ENCODE measurements around the gene WDFY4.

Gene WDFY4

DNA sequence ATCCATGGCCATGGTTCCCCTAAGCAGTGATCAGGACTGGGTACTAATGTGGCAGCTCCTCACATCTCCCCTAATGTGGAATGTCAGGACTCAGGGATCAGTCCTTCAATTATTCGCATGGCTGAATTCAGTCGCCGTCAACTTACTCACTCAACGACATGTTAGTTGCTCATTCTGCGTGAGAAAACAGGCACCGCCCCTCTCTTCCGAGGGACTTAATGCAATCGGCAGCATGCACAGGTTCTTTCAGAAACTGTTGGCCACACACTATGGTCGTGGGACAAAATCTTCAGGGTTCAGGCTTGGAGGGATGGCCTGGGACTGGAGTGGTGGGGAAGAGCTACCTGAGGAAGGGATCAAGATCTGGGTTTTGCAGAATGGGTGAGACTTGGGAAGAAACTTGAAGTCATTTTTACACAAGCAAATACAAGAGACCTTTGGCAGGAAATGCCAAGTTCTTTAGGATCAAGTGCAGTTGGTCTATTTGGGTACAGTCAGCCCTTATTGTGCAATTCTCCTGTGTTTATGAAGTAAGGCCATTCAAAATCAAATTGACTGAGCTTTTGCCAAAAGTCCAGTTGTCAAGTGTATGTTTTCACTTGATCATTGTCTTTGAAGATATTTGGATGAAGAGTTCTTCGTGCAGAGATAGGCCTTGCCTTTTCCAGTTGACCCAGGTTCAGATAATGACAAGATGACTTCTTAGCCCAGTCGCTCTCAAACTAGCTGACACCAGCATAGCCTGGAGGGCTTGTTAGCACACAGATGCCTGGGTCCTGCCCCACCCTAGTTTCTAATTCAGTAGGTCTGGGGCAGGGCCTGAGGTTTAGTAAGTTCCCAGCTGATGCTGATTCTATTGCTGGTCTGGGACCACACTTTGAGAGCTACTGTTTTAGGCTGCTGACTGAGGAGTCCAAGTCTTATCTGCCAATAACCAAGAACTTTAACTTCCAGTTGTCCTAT, 206.5 kb downstream of the WDFY4 start:
- DNase-seq: no peak

DNA sequence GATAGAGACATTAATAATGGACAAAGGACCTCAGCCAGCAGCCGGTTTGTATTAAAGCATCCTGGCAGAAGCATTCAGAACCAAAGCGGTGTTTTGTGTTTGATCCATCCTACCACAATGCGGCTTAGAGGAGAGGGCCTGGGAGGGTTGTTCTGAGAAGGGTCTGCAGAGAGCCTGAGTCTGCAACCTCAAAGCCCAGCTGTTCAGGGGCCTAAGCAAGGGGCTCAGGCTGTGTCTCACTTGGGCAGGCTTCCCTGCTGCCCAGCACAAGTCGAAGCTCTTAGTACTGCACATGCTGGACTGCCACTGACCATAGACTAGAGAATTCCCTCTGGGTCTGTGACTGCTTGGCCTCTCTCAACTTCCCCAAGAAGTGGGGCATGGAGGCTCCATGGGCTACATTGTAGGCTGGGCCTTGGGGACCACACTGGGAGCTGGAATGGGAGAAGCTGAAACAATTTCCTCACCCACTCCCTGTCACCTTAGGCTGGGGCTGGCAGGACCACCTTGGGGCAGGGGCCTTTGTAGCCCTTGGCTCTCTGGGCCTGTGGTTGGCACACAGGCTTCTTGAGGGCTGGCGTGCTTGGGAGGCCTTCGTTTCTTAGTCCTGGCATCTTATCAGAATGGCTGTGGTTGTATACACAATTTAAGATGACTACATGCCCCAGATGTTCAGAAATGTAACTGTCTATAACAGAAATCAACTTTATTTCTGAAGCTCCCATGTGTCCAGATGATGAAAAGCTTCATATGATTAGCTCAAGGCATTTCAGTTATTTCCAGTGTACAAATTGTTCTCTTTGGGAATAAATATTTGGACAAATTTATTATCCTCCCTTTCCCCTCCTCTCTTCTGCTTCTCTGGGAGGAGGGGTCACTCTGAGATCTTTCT, 210.5 kb downstream of the WDFY4 start:
- DNase-seq: no peak

DNA sequence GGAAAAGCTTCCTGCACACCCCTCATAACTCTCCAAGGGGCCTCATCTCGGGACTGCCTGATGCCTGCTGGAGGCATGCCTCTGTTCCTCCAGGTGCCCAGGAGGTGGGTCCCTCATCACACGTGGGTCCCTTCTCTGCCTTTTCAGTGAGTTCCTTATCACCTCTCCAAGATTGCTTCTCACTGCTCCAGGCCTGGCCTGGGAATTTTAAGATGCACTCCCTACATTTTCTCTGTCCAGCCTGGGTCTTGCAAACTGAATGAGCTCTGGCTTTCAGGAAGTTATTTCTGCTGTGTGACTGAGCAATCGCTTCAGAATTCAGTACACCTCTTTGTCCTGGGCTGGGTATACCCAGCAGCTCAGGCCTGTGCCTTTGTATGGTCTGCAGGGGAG, 211.1 kb downstream of the WDFY4 start:
- no peak for DNase-seq

DNA sequence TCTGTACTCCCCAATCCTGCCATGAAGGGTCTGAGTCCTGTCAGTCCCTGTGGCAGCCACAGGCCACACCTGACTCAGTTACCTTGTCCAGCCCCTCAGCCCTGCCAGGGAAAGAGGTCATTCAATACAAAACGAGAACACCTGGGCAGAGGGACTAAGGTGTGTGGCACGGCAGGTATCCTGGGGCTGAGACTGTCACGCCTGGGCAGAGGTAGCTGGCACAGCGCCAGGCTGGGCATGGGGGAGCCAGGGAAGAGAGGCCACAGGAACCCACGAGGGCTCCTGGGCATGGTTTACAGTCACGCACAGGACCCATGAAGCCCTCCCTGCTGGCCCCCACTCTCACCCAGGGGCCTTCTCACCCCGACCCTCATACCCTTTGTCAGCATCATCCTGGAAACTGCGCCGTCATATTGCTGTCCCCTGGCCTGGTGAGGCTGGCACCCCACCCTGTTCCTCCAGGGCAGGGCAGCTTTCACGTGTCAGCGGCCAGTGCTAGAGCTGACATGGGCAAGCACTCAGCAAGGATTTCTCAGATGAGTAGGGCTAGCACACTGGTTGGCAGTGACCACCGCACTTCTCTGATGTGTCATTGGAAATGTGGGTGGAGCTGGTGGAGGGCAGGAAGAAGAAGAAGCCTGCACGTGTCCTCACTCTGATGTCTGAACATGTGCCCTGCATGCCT, 212.2 kb downstream of the WDFY4 start:
- no peak for DNase-seq

DNA sequence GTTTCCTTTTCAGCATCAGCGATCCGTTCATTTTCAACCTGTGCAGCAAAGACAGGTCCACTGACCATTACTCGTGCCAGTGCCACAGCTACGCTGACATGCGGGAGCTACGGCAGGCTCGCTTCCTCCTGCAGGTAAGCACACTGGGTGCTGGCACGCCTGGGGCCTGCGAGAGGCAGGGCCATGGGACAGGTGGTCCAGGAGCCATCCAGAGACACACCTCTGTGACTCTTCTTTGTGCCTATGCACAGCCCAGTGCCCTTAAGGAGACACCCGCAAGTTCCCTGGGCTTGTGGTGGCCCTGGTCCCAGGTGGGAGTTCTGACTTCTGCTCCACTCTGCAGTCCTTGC, 212.7 kb downstream of the WDFY4 start:
- DNase-seq: no peak

DNA sequence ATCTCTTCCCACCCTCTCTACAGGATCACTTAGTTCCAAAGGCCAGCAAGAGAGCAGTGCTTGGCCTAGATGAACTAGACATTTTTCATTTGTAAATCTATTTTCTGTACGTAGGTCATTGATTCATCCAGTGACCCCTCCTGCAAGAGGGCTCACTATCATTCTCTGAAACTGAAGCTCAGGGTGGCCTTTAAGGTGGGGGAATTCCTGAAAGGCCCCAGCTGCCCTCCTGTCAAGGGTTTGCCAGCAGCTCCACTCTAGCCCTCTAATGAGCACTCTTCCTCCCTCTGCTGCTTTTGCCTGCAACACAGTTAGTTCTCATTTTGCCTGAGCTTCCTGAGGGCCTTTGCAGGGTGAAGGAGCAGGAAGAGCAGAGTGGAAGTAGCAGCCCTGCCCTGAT, 213.8 kb downstream of the WDFY4 start:
- DNase-seq: no peak

DNA sequence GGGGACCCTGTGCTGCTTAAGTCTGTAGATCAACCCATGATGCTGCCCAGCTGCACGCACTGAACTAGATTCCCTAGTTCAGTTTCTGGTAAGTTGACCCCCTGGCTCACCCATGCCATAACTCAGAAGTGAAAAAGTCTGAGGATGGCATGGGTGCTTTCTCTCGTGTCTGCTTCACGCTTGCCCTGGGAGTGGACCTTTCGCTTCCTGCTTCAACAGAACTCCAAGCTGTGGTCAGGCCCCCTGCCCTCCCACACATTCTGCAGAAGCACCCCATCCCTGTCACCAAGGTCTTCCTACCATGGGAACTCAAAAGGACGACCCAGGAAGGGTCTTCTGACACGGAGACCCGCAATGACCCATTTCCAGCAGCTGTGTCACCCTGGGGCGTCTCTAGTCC, 215.1 kb downstream of the WDFY4 start:
- DNase-seq: no peak

DNA sequence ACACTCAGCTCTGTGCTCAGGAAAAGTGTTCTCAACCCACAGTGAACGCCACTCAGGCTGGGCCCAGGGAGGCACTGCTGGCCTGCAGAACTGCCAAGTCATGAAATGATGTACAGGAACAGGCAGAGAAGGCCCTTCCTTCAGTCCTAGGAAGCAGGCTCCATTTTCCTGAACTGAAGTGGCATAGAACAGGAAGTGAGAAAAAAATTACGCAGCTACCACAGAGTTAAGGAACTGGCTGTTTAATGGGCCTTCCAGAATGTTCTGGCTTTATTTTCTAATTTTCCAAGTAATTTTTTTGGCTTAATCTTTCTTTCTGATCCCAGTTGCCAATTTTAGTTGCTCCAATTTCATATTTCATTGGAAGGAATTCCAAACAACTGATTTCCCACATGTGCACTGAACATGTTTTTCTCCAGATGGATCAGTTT, 215.7 kb downstream of the WDFY4 start:
- DNase-seq: no peak

DNA sequence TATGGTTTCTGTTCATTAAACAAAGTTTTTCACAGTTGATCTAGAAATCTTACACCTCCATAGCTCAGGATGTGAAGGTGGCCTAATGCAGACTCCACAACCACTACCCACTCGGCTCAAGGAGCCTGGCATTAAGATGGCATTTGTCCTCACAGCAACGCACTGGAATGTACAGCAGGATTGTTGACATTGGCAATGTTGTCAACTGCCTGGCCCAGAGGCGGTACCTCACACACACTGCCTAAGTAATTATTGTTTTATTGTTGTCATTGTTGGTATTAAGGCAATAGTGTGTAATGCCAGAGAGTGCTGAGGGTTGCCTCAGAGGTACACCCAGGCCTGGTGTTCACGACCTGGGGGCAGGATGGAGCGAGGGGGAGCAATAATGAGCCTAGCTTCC, 216.6 kb downstream of the WDFY4 start:
- no peak for DNase-seq

DNA sequence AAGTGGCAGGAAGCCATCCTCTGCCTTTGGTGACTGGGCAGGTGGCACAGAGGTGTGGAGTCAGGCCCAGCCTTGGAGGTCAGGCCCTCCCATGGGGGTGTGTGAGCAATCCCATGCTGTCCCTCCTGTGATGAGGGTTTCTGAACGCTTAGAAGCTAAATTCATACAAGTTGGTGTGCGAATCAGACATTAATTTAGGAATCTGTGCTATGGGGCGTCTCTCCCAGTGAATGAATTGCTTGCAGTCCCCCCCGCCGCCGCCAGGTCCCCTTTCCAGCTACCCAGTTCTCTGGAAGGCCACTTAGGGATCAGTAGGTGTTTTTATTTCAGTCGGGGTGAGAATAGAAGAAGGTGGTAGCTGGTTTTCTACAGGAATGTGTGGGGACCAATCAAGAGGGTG, 217.4 kb downstream of the WDFY4 start:
- DNase-seq: no peak

DNA sequence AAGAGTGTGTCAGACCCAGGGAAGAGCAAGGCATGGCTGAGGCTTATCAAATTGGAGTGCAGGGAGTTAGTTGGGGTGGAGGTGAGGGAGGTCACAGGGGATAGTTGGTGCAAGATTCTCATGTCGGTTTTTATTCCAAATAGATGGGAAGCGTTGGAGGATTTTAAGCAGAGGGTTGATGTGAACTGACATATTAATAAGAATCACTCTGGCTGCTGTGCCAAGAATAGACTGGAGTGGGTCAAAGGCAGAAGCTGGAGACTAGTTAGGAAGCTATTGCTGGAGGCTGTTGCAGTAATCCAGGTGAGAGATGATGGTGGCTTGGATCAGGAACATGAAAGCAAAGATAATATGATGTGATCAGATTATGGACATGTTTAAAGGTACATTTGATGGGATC, 218.5 kb downstream of the WDFY4 start:
- no peak for DNase-seq

DNA sequence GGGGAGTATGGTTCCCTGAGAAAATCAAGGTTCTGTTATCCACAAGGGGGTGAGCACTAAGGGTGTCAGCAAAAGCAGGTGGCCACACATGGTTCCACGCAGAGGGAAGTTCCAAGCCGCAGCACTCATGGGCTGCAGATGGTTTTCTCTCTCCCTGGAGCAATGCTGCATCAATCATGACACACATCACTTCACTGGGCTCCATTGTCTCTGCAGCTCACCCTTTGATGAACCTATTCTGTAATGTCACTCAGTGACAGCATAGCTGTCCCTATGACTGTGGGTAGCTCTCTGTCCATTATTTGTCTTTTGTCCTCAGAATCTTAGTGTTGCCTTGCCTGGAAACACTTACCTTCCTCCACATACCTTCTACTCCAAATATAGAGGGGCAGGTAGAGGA, 220.2 kb downstream of the WDFY4 start:
- DNase-seq: no peak

DNA sequence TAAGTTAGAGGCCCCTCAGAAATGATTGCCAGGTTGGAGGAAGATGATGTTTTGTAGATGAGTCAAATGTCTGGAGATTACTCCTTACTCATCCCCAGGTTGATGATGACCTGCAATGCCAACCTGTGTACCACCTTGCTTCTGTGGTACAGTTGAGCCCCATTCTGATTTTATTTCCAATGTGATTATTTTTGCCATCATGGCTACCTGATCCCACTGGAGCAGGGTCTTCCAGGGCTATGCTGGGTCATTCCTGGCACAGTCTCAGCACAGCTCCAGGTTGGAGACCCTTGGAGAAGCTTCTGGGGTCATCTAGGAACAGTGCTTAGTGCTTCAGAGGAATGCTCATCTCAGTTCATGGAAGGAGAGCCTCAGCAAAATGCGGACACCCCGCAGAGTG, 220.6 kb downstream of the WDFY4 start:
- no peak for DNase-seq

DNA sequence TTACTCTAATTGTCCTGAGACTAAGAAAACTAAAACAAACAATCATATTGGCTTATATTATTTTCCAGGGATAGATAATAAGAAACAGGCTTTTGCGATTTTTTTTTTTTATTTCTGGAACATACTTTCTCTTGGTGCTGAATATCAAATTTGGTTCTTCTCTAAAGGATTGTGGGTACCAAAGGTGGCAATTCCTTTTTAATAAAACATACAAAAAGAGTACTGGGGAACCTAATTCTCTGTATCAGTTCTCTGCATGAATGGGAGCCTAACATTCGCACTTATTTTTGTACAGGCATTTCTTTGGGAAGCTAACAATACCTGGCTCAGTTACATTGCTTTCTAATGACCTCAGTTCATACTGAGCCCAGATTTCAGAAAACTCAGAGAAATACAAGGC, 222.2 kb downstream of the WDFY4 start:
- DNase-seq: no peak

DNA sequence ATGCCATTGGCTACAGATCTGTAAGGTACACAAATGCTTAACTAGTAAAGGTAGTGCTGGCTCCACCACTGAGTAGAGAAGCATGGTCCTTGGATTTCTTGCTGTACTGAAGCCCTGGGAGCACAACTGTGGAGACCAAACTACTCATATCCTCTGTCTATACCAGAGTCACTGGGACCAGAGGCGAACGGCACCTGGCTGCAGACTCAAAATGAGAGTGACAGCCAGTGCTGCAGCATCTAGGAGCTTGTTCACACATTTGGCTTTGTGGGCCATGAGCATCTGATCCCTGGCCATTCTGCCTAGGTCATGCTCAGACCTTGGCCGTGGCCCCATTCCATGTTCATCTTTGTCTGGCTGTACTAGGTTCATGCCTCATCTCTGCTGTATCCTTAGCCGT, 223.1 kb downstream of the WDFY4 start:
- no peak for DNase-seq

DNA sequence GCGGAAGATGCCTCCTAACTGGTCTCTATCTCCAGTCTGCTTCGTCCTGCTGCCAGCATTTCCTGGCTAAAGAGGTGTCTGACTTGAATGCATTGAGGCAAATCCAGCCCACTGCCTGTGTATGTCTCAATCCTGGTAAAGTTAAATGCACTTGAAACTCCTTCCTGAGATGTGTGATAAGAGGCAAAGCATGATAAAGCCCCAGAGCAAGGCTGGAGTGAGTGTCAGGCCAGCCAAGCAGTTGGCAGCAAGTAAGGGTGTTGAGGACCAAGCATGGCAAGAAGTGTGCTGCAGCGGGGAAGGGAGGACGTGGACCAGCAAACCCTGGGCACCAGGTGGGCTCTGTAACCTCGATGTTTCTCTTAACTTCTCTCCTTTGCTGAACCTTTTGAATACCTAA, 225.9 kb downstream of the WDFY4 start:
- DNase-seq: no peak

DNA sequence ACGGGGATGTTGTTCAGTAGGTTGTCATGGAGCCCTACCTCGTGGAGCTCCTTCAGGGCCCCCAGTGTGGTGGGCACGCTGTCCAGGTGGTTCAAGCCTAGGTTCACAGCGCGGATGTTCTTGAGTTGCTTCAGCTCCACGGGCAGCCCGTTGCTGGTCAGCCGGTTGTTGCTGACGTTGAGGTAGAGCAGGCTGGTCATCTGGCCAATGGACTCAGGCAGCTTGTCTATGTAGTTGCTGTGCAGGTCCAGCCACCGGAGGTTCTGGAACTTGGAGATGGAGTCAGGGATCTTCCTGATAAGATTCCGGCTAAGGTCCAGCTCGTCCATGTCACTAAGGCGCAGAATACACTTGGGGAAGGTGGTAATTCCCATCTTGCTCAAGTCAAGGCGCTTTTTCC, 229.0 kb downstream of the WDFY4 start:
- DNase-seq: no peak

DNA sequence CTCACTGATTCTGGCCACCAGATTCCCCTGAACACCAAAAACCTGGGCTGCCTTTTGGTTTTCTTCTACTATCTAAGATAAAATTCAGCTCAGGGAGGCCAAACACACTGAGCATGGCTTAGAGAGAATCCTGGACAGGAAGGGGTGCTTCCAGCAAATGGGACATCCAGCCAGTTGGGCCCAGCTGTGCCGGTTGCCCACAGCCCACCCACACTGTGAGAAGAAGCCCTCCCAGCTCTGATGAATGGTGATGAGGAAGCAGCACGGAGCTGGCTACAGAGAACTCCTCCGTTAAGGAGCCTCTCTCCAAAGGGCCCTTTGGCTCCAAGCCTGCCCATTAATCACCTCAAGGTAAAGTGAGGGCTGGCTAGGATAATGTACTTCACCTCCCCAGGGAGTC, 239.1 kb downstream of the WDFY4 start:
- no peak for DNase-seq

DNA sequence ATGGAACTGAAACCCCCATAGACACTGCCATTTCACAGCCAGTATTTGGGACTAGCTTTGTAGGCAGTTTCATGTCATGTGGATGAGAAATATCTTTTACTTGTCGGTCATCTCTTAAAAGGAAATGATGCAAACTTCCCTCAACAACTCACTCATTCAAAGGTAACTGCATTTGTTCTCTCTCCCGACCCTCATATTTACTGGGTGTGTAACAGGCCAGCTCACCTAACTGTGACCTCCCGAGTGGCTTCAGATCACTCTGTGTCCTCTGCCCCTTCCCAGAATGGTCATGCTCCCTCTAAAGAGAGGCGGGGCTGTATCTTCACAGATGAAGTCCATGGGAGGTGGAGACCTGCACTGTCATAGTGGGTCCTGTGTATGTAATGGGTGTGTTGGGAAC, 240.3 kb downstream of the WDFY4 start:
- DNase-seq: no peak

DNA sequence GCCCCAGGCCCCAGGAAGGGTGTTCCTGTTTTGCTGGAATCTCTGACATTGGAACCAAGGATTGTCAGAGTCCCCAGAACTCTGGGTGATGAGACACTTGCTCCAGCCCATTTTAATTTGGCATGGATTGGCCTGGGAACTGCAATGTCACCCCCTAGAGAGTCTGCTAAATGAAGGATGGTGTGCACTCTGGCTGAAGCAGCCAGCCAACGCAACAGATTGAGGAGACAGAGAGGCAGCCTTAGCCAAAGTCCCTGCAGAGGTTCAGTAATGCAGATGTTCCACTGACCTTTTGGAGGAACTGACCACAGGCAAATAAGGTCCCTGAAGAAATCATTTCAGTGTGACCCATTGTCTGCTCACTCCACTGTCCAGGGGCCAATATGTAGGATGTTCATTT, 241.6 kb downstream of the WDFY4 start:
- no peak for DNase-seq

DNA sequence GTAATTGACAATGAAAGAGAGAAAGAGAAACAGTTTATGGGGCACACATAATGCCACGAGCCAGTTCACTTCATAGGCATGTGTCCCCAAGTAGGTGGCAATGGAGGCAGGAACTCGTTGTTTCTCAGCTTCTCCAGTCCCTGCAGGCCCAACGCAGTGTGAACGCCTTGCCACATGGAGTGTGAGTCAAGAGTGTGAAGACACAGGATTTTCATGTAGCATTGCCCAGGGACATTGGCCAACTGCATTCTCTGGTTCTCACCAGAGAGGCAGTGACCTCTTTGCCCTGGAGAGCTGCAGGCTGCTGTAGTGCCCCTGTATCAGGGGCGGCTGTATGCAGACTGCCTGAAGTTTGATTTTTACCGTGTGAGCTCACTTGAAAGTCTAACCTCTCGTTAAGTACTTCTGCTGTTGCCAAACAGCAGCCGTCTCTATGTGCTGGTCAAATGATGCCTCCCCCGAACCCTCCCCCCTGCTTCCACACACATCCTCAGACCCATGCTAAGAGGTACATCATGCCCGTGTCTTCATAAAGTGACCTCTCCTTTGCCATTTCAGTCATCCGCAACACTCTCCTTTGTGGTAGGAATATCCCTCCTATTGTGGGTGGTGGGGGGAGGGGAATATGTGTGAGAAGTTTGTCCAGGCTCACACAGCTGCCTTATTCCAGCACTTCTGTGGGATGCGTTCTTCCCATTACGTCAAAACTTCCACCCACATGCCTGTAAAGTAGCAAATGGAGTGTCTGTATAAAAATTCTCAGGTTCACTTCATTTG, 242.3 kb downstream of the WDFY4 start:
- no peak for DNase-seq

DNA sequence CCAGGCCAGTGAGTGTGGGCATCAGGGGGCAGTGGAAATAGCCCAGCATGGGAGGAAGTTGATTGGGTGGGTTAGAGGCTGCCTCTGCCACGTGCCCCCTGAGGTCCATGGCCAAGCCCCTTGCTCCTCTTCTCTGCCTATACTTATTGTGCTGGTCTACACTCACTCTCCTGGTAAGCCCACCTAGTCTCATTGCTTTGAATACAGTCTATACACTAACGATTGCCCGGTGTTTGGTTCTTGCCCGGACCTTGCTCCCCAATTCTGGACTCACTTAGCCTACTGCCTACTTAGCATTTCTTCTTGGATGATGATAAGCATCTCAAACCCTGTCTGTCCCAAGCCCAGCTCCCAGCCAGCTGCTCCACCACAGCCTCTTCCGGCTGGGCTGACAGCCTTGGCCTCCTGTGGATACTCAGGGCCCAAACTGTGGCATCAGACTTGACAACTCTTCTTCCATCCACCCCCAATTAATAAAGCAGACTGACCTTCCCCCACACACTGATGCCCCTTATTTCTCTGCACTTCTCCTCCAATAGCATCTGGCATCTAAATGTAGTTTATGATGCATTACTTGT, 244.8 kb downstream of the WDFY4 start:
- no peak for DNase-seq
